HFFc6 (cell line): ENCODE data around the gene DLG2. TPM values are rescaled to one million over a fixed set of nuclear protein-coding genes. Genes with fewer than 3 reads are reported as not detected.
A peak's percentile ranks its signal among the peaks of the same experiment; 100 is the strongest.

ENCODE experiments used
- DNase-seq: peaks from one replicate; pipeline ENCODE4 v3.0.0-alpha.2; 2018
- H3K27ac Mint-ChIP-seq: 2 replicates; pipeline ENCODE4 v1.8.0; 2020; ENCODE audit warnings: mild to moderate bottlenecking, mixed read lengths
- H3K27me3 Mint-ChIP-seq: 2 replicates; pipeline ENCODE4 v1.8.0; 2021; ENCODE audit warnings: mild to moderate bottlenecking, moderate library complexity, mixed read lengths; ENCODE audit not compliant: insufficient read depth
- H3K36me3 Mint-ChIP-seq: 2 replicates; pipeline ENCODE4 v1.8.0; 2021; ENCODE audit warnings: low read depth, mixed read lengths
- H3K4me1 Mint-ChIP-seq: 2 replicates; pipeline ENCODE4 v1.8.0; 2020; ENCODE audit warnings: low read depth, mixed read lengths
- H3K4me3 Mint-ChIP-seq: 2 replicates; pipeline ENCODE4 v1.8.0; 2020; ENCODE audit warnings: mild to moderate bottlenecking, moderate library complexity, mixed read lengths
- H3K9me3 Mint-ChIP-seq: 2 replicates; pipeline ENCODE4 v1.8.0; 2020; ENCODE audit warnings: mild to moderate bottlenecking, mixed read lengths
- total RNA-seq, 6 experiments: library from RNA; stranded (reverse); fragmentation: NEBNext Ultra II Directional; extraction: Animal tissue kit (Norgen Biotek cat#: 25700); gene quantifications; 2 replicates in 1 of 6; 3 replicates in 5 of 6; pipeline ENCODE4 v1.2.3, GENCODE V29; 2021
- TF ChIP-seq, protein P1 (sequence below): fragments of 200-600 bp; sonication (generic); IDR thresholded peaks from 2 replicates; pipeline ENCODE4 v1.5.0; 2021; ENCODE audit warnings: antibody characterized with exemption, mild to moderate bottlenecking

The DLG2 gene
- total RNA-seq, 6 experiments from 2014 or later, result 0.39 to 1.00 (median 0.80) TPM; not detected in 1

DNA sequence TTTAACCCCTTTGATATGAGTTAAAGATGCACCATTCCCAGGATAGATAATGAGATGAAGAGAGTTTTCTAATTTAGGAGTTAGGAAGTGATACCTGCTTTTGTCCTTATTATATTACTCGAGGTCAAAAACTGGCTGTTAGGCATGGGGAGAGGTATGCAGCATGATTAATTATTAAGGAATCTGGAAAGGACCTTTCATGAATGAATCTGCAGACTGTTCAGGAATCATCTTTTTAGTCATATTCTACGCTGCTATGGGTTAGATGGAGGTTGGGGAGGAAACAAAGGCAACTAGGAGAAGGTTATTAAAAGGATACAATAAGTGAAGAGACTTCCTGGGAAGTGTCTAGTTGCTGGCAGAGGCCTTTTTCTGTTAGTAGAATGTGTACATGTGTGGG lies 1848.5 kb downstream of the DLG2 start:
- TF ChIP-seq, protein P1, sequence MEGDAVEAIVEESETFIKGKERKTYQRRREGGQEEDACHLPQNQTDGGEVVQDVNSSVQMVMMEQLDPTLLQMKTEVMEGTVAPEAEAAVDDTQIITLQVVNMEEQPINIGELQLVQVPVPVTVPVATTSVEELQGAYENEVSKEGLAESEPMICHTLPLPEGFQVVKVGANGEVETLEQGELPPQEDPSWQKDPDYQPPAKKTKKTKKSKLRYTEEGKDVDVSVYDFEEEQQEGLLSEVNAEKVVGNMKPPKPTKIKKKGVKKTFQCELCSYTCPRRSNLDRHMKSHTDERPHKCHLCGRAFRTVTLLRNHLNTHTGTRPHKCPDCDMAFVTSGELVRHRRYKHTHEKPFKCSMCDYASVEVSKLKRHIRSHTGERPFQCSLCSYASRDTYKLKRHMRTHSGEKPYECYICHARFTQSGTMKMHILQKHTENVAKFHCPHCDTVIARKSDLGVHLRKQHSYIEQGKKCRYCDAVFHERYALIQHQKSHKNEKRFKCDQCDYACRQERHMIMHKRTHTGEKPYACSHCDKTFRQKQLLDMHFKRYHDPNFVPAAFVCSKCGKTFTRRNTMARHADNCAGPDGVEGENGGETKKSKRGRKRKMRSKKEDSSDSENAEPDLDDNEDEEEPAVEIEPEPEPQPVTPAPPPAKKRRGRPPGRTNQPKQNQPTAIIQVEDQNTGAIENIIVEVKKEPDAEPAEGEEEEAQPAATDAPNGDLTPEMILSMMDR, result no peak
- Mint-ChIP-seq H3K27me3 (no peaks in the 10 kb centered on the region; the same call in 1 of the 2 replicates), H3K36me3 (no peaks in the 10 kb centered on the region), H3K27ac (no peak overlapping the region), H3K4me3 (no peak overlapping the region; the same call in 1 of the 2 replicates), H3K9me3 (no peaks in the 10 kb centered on the region), H3K4me1 (peaks cover 53% of the 10 kb centered on the region)
- peak; percentile 3 for DNase-seq

DNA sequence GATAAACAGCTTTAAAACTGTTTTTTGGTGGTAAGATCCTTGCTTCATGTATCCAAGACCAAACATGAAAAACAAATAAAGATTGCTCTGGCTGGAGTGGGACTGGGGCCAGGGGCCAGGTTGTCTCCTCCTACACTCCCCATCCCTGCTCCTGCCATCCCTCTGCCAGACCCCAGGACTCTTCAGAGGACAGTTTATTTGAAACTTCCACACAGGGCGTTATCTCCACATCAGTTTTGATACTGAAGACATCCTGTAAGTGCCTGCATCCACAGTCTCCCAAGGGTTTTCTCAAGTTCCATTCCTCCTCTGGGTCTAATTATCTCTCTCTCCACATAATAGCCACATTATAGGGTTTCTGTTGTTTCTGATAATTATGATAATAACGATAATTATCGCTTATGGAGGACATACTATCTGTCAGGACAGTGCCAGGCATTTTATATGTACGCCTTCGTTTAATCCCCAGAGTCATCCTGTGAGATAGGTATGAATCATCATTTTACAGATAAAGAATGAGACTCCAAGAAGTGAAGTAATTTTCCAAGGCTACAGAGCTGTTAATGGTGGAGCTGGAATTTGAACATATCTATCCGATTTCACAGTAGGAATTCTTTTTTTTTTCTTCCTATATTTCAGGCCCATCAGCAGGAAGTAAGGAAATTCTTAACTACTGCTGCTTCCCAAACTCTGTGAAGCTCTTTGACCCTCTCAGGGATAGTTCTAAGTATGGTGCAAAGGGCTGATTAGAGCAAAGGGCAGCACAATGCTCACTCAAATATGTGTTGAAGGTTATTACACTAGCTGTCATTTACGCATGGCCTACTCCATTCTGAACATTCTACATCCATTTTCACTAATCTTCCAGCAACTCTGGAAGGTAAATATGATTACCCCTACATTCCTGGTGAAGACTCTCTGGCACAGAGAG lies 1852.9 kb downstream of the DLG2 start:
- Mint-ChIP-seq H3K4me3 (peak overlapping the region; percentile 9), H3K4me1 (peaks cover 50% of the 10 kb centered on the region), H3K9me3 (no peaks in the 10 kb centered on the region), H3K27ac (peak overlapping the region; percentile 83), H3K27me3 (no peaks in the 10 kb centered on the region; the same call in 1 of the 2 replicates), H3K36me3 (no peaks in the 10 kb centered on the region)
- DNase-seq, result peak; percentile 68
- TF ChIP-seq, protein P1, result no peak

DNA sequence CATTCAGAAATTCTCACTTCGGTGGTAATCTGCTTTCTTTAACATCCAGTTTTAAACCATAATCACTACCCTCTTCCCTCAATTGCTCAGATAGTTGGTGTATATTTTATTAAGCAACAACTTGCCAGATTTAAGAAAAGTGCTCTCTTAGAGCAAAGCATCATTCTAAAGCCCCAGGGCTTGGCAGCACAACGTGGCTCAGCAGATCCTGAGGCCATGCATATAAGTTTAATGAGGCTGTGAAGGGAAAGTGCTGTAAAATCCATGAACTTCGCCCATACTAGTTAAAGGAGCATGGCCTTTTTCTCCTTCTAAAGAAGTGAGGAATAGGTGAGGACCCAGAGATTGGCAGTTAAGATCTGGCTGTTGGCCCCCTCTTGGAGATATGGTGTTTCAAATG lies 1858.7 kb downstream of the DLG2 start:
- Mint-ChIP-seq H3K36me3 (no peaks in the 10 kb centered on the region), H3K4me1 (peaks cover 4% of the 10 kb centered on the region)
- TF ChIP-seq, protein P1, result no peak

DNA sequence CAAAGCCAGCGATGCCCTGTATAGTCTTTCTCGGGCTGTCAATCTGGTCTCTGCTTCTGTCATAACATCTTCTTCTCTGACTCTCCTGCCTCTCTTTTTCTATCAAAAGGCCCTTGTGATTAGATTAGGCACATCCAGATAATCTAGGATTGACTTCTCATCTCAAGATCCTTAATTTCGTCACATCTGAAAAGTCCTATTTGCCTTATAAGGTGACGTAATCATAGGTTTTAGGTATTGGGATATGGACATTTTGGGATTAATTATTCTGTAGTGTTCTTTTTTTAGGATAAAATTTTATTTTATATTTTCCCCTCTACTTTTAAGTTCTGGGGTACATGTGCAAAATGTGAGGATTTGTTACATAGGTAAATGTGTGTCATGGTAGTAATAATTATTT lies 1860.2 kb downstream of the DLG2 start:
- TF ChIP-seq, protein P1, result no peak
- H3K4me1 Mint-ChIP-seq, result no peaks in the 10 kb centered on the region

More for the DNA sequence above, 1858.7 kb downstream of the DLG2 start:
- Mint-ChIP-seq H3K4me3 (no peak overlapping the region), H3K27ac (no peak overlapping the region), H3K9me3 (no peaks in the 10 kb centered on the region), H3K27me3 (no peaks in the 10 kb centered on the region; the same call in 1 of the 2 replicates)
- DNase-seq, result no peak

GRCh38 chr11:83764643-83765042 lies 1862.5 kb downstream of the DLG2 start:
- DNase-seq, result no peak
- peaks cover 1% of the 10 kb centered on the region; the same call in 1 of the 2 replicates for H3K27me3 Mint-ChIP-seq
- H3K4me1 Mint-ChIP-seq, result no peaks in the 10 kb centered on the region

More for the DNA sequence above, 1860.2 kb downstream of the DLG2 start:
- Mint-ChIP-seq H3K4me3 (no peak overlapping the region), H3K36me3 (no peaks in the 10 kb centered on the region), H3K9me3 (no peaks in the 10 kb centered on the region), H3K27ac (no peak overlapping the region), H3K27me3 (peaks cover 1% of the 10 kb centered on the region; the same call in 1 of the 2 replicates)
- DNase-seq, result no peak

More at GRCh38 chr11:83764643-83765042, 1862.5 kb downstream of the DLG2 start:
- H3K27ac Mint-ChIP-seq, result no peak overlapping the region
- H3K4me3 Mint-ChIP-seq, result no peak overlapping the region
- TF ChIP-seq, protein P1, result no peak
- H3K9me3 Mint-ChIP-seq, result no peaks in the 10 kb centered on the region
- no peaks in the 10 kb centered on the region for H3K36me3 Mint-ChIP-seq
